Right atrium auricular region (tissue), 2 donors: ENCODE data around the gene MORC4. TPM values are rescaled to one million over a fixed set of nuclear protein-coding genes. Genes with fewer than 3 reads are reported as not detected.

Experiments used
- DNase-seq: peaks from one replicate; pipeline ENCODE4 v3.0.0-alpha.2; 2019; ENCODE audit warnings: low spot score
- H3K27ac ChIP-seq, 2 donors: fragments of 200-600 bp; sonication (generic); 1 replicate in 1 of 2; 2 replicates in 1 of 2; pipeline ENCODE4 v1.5.1; 2016 to 2019
- H3K27me3 ChIP-seq, 2 donors: fragments of 200-600 bp; sonication (generic); one replicate each; pipeline versions ENCODE4 v1.5.1 to v1.6.0; 2017 to 2019
- H3K36me3 ChIP-seq: fragments of 200-600 bp; sonication (generic); one replicate; pipeline ENCODE4 v1.5.1; 2016
- H3K4me1 ChIP-seq, 2 donors: fragments of 200-600 bp; sonication (generic); one replicate each; pipeline versions ENCODE4 v1.5.1 to v1.6.0; 2017 to 2019
- H3K4me3 ChIP-seq, 2 donors: fragments of 200-600 bp; sonication (generic); 1 replicate in 1 of 2; 2 replicates in 1 of 2; pipeline ENCODE4 v1.5.1; 2017 to 2019; ENCODE audit warnings: mild to moderate bottlenecking in 1 of 2, moderate library complexity in 1 of 2
- H3K9me3 ChIP-seq, 2 donors: fragments of 200-600 bp; sonication (generic); one replicate each; pipeline ENCODE4 v1.5.1; 2019
- CTCF ChIP-seq, 2 donors: fragments of 200-600 bp; sonication (generic); IDR thresholded peaks; one replicate each; pipeline ENCODE4 v1.5.1; 2019; ENCODE audit warnings: antibody characterized with exemption in 2 of 2
- total RNA-seq, 2 donors: library from RNA; depleted of rRNA; stranded (reverse); fragments of >200 nt; gene quantifications; one replicate each; pipeline ENCODE4 v1.1.0, GENCODE V29; 2016

The MORC4 gene
- total RNA-seq, 2 donors from 2014 or later = 3.6 to 7.4 TPM

GRCh38 chrX:106927023-106927422, 73.0 kb downstream of the MORC4 start:
- Histone ChIP-seq H3K27me3 (no peaks in the 10 kb centered on the region), H3K36me3 (no peaks in the 10 kb centered on the region), H3K9me3 (no peaks in the 10 kb centered on the region), H3K4me1 (no peaks in the 10 kb centered on the region), H3K4me3 (no peak overlapping the region), H3K27ac (no peak overlapping the region)
- DNase-seq = no peak
- no peak for TF ChIP-seq CTCF (IDR thresholded peaks at IDR 0.05)

GRCh38 chrX:106921637-106922036, 78.4 kb downstream of the MORC4 start:
- no peak overlapping the region for H3K27ac ChIP-seq
- no peak for DNase-seq

GRCh38 chrX:106919932-106920452, 80.0 kb downstream of the MORC4 start, which contains the start of gene CLDN2:
Gene CLDN2, plus strand, starts transcription at chrX:106920402. Its CDS starts 7,827 bp downstream, at chrX:106928229.
- no peaks in the 10 kb centered on the region for H3K27me3 ChIP-seq
- no peaks in the 10 kb centered on the region for H3K4me1 ChIP-seq
- H3K36me3 ChIP-seq = no peaks in the 10 kb centered on the region
- H3K4me3 ChIP-seq = no peak within 1 kb of the TSS
- H3K27ac ChIP-seq = no peak within 1 kb of the TSS
- TF ChIP-seq CTCF (IDR thresholded peaks at IDR 0.05) = no peak
- no peaks in the 10 kb centered on the region for H3K9me3 ChIP-seq
- DNase-seq = no peak

More at GRCh38 chrX:106921637-106922036, 78.4 kb downstream of the MORC4 start:
- Histone ChIP-seq H3K4me3 (no peak overlapping the region), H3K27me3 (no peaks in the 10 kb centered on the region), H3K36me3 (no peaks in the 10 kb centered on the region), H3K4me1 (no peaks in the 10 kb centered on the region), H3K9me3 (no peaks in the 10 kb centered on the region)
- TF ChIP-seq CTCF (IDR thresholded peaks at IDR 0.05) = no peak

GRCh38 chrX:106917830-106918500, 82.0 kb downstream of the MORC4 start:
- Histone ChIP-seq H3K27me3 (no peaks in the 10 kb centered on the region), H3K27ac (no peak overlapping the region), H3K4me1 (no peaks in the 10 kb centered on the region), H3K9me3 (no peaks in the 10 kb centered on the region), H3K36me3 (no peaks in the 10 kb centered on the region), H3K4me3 (no peak overlapping the region)
- no peak for TF ChIP-seq CTCF (IDR thresholded peaks at IDR 0.05)
- DNase-seq = no peak

- no peaks in the 10 kb centered on the region for H3K4me1 ChIP-seq
- no peak for DNase-seq
- no peaks in the 10 kb centered on the region for H3K36me3 ChIP-seq
- no peaks in the 10 kb centered on the region for H3K27me3 ChIP-seq
- H3K27ac ChIP-seq = no peak overlapping the region
- H3K9me3 ChIP-seq = no peaks in the 10 kb centered on the region
- H3K4me3 ChIP-seq = no peak overlapping the region
- TF ChIP-seq CTCF (IDR thresholded peaks at IDR 0.05) = no peak
Measured at GRCh38 chrX:106912864-106913263, 87.1 kb downstream of the MORC4 start.
